B cell (primary cell): Measurements from ENCODE around the gene PTPN4. TPM values are rescaled to one million over a fixed set of nuclear protein-coding genes. Genes with fewer than 3 reads are reported as not detected.

Experiments used
- ATAC-seq: fragments of 200-7000 bp; cut with Tn5 transposase; one replicate; pipeline ENCODE4 v1.10.0; 2021; ENCODE audit warnings: low read depth, mild to moderate bottlenecking, moderate number of reproducible peaks, moderate library complexity
- CTCF ChIA-PET: fragments of 350-600 bp; sonication (Branson Sonifier 250); formaldehyde crosslinking; loops from one replicate; lab custom pipeline; 2021; ENCODE audit warnings: antibody characterized with exemption, inconsistent platforms; lab: Charles Lee
- POLR2A ChIA-PET: fragments of 350-600 bp; sonication (Branson Sonifier 250); formaldehyde crosslinking; loops from one replicate; lab custom pipeline; 2021; ENCODE audit warnings: antibody characterized with exemption; lab: Charles Lee
- DNase-seq: peaks from one replicate; pipeline ENCODE4 v3.0.0; 2013
- H2AFZ ChIP-seq: 2 replicates; pipeline ENCODE4 v1.6.1; 2012; ENCODE audit warnings: mild to moderate bottlenecking, low read depth, low read length; ENCODE audit not compliant: insufficient read depth, poor library complexity, severe bottlenecking
- H3K27ac ChIP-seq, 2 donors: 1 replicate in 1 of 2; 2 replicates in 1 of 2; pipeline ENCODE4 v1.5.1; 2012 to 2013; ENCODE audit warnings: low read length in 2 of 2, mild to moderate bottlenecking in 2 of 2, moderate library complexity in 1 of 2
- H3K27me3 ChIP-seq, 4 experiments: fragments of 200-600 bp in 1 of 4; sonication (generic) in 1 of 4; replicated peaks in 1 of 4; 1 replicate in 2 of 4; 2 replicates in 2 of 4; pipeline versions ENCODE4 v1.6.1 to v1.7.0; 2013 to 2016; ENCODE audit warnings: low read length in 3 of 4, mild to moderate bottlenecking in 2 of 4, mixed read lengths in 1 of 4, moderate library complexity in 1 of 4; ENCODE audit not compliant: insufficient read depth in 4 of 4, control insufficient read depth in 3 of 4; ENCODE audit errors: control extremely low read depth in 1 of 4
- H3K36me3 ChIP-seq, 2 experiments: replicated peaks in 1 of 2; 1 replicate in 1 of 2; 2 replicates in 1 of 2; pipeline versions ENCODE4 v1.6.1 to v1.7.1; 2013; ENCODE audit warnings: low read length in 1 of 2; ENCODE audit not compliant: insufficient read depth in 2 of 2, control insufficient read depth in 1 of 2; ENCODE audit errors: control extremely low read depth in 1 of 2, extremely low read depth in 1 of 2
- H3K4me1 ChIP-seq, 2 donors: fragments of 200-600 bp in 1 of 2; sonication (generic) in 1 of 2; 1 replicate in 1 of 2; 2 replicates in 1 of 2; pipeline versions ENCODE4 v1.5.1 to v1.6.1; 2013 to 2017; ENCODE audit warnings: low read length in 2 of 2; ENCODE audit not compliant: control insufficient read depth in 2 of 2, insufficient read depth in 2 of 2
- H3K4me2 ChIP-seq: replicated peaks from 2 replicates; pipeline ENCODE3; 2012; ENCODE audit warnings: mild to moderate bottlenecking, low read depth, low read length; ENCODE audit not compliant: poor library complexity, severe bottlenecking
- H3K4me3 ChIP-seq, 5 experiments: fragments of 200-600 bp in 1 of 5; sonication (generic) in 1 of 5; 1 replicate in 3 of 5; 2 replicates in 2 of 5; pipeline versions ENCODE4 v1.5.1 to v1.7.0; 2011 to 2016; ENCODE audit warnings: low read length in 4 of 5, mild to moderate bottlenecking in 4 of 5, low read depth in 2 of 5, control low read depth in 1 of 5, moderate library complexity in 1 of 5; ENCODE audit not compliant: insufficient read depth in 1 of 5; ENCODE audit errors: control extremely low read depth in 1 of 5, extremely low read depth in 1 of 5
- H3K79me2 ChIP-seq: fragments of 200-600 bp; sonication (generic); one replicate; pipeline ENCODE4 v1.6.0; 2016; ENCODE audit warnings: low read length; ENCODE audit not compliant: control insufficient read depth, insufficient read depth
- H3K9ac ChIP-seq: fragments of 200-600 bp; sonication (generic); 2 replicates; pipeline ENCODE4 v1.6.1; 2017; ENCODE audit warnings: mild to moderate bottlenecking, low read length, moderate library complexity
- H3K9me3 ChIP-seq, 3 donors: one replicate each; pipeline versions ENCODE4 v1.6.1 to v1.7.1; 2013; ENCODE audit warnings: low read length in 2 of 3; ENCODE audit not compliant: control insufficient read depth in 2 of 3, insufficient read depth in 1 of 3; ENCODE audit errors: control extremely low read depth in 1 of 3
- H4K20me1 ChIP-seq: 2 replicates; pipeline ENCODE4 v1.6.0; 2012; ENCODE audit warnings: mild to moderate bottlenecking, low read length; ENCODE audit not compliant: insufficient read depth, control insufficient read depth, poor library complexity, severe bottlenecking
- H3K27ac Mint-ChIP-seq: one replicate; pipeline ENCODE4 v1.8.0; 2021; ENCODE audit warnings: mixed read lengths
- H3K27me3 Mint-ChIP-seq: one replicate; pipeline ENCODE4 v1.8.0; 2021; ENCODE audit warnings: mixed read lengths
- H3K4me1 Mint-ChIP-seq: one replicate; pipeline ENCODE4 v1.8.0; 2021; ENCODE audit warnings: mixed read lengths
- H3K4me3 Mint-ChIP-seq: one replicate; pipeline ENCODE4 v1.8.0; 2021; ENCODE audit warnings: mixed read lengths
- H3K9me3 Mint-ChIP-seq: one replicate; pipeline ENCODE4 v1.8.0; 2022; ENCODE audit warnings: mixed read lengths; ENCODE audit not compliant: insufficient read depth
- EZH2 ChIP-seq: IDR thresholded peaks from 2 replicates; pipeline ENCODE4 v1.6.1; 2012; ENCODE audit warnings: borderline replicate concordance, low read depth, mild to moderate bottlenecking, moderate library complexity, low read length; ENCODE audit not compliant: insufficient read depth, poor library complexity, severe bottlenecking
- WGBS: methylation state at CpG from one replicate; pipeline ENCODE4 v1.1.5; 2013; ENCODE audit warnings: missing lambda C conversion rate; ENCODE audit not compliant: insufficient coverage; 5-methylcytosine and 5-hydroxymethylcytosine counted together
- intact Hi-C: fragments of 100-400 bp; cut with micrococcal nuclease; formaldehyde crosslinking; loops from one replicate; pipeline ENCODE4 v1.10.0; 2022
- polyA plus RNA-seq: library from polyadenylated mRNA; depleted of rRNA; stranded (reverse); fragments of >200 nt; gene quantifications from 2 replicates; pipeline ENCODE4 v1.2.3, GENCODE V29; 2012
- total RNA-seq, 2 donors: library from RNA; stranded (reverse); fragments of 120-200 nt in 1 of 2; gene quantifications; 1 replicate in 1 of 2; 2 replicates in 1 of 2; pipeline versions ENCODE4 v1.2.3 to v1.2.4, GENCODE V29; 2013 to 2022
- TF ChIP-seq, protein P1 (sequence below): fragments of 200-600 bp; IDR thresholded peaks from one replicate; pipeline ENCODE4 v1.8.0; 2022; ENCODE audit warnings: antibody characterized with exemption, mild to moderate bottlenecking

The PTPN4 gene
- total and polyA plus RNA-seq, 2 donors (not counting 1 experiment from before 2014, with no cell fraction given), result 12.6 to 54.8 TPM

- CTCF ChIA-PET, result interaction anchor here (0.7 to 1.2 kb wide), 2 partner anchors 227 to 295 kb away, joined by 3 read pairs; no protein-coding TSS in a partner anchor
- Mint-ChIP-seq H3K27ac (no peak overlapping the region), H3K4me1 (no peaks in the 10 kb centered on the region), H3K4me3 (no peak overlapping the region), H3K9me3 (no peaks in the 10 kb centered on the region), H3K27me3 (no peaks in the 10 kb centered on the region)
- Histone ChIP-seq H4K20me1 (no peaks in the 10 kb centered on the region), H3K4me2 (no peak overlapping the region), H3K4me3 (no peak overlapping the region), H2AFZ (no peak overlapping the region), H3K79me2 (no peaks in the 10 kb centered on the region), H3K27ac (no peak overlapping the region), H3K9ac (no peak overlapping the region), H3K36me3 (peaks cover 0 to 5% of the 10 kb centered on the region in 2 experiments), H3K9me3 (peaks cover 0 to 4% (median 0%) of the 10 kb centered on the region in 3 donors), H3K4me1 (no peaks in the 10 kb centered on the region), H3K27me3 (no peaks in the 10 kb centered on the region)
- TF ChIP-seq, protein P1, sequence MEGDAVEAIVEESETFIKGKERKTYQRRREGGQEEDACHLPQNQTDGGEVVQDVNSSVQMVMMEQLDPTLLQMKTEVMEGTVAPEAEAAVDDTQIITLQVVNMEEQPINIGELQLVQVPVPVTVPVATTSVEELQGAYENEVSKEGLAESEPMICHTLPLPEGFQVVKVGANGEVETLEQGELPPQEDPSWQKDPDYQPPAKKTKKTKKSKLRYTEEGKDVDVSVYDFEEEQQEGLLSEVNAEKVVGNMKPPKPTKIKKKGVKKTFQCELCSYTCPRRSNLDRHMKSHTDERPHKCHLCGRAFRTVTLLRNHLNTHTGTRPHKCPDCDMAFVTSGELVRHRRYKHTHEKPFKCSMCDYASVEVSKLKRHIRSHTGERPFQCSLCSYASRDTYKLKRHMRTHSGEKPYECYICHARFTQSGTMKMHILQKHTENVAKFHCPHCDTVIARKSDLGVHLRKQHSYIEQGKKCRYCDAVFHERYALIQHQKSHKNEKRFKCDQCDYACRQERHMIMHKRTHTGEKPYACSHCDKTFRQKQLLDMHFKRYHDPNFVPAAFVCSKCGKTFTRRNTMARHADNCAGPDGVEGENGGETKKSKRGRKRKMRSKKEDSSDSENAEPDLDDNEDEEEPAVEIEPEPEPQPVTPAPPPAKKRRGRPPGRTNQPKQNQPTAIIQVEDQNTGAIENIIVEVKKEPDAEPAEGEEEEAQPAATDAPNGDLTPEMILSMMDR, result no peak
- no peak for TF ChIP-seq EZH2
- no peak for DNase-seq
- no peak for ATAC-seq
- POLR2A ChIA-PET, result no interaction called here
- intact Hi-C loops, result no loop called here
Observed at GRCh38 chr2:119879502-119879901, 119.8 kb downstream of the PTPN4 start.

GRCh38 chr2:119888680-119889079 is 129.0 kb downstream of the PTPN4 start:
- no peak overlapping the region for H3K4me3 Mint-ChIP-seq
- no peak overlapping the region for H3K27ac Mint-ChIP-seq
- no peak overlapping the region for H2AFZ ChIP-seq
- no peak for ATAC-seq
- H3K27me3 ChIP-seq, result no peaks in the 10 kb centered on the region
- no peak overlapping the region for H3K4me2 ChIP-seq
- DNase-seq, result no peak
- peaks cover 9% of the 10 kb centered on the region for H3K9me3 Mint-ChIP-seq
- no peaks in the 10 kb centered on the region for H3K27me3 Mint-ChIP-seq
- ChIA-PET CTCF (no interaction called here), POLR2A (no interaction called here)
- no CpG with 5 or more reads among the region's 2 CpGs for WGBS
- H3K4me1 ChIP-seq, result no peaks in the 10 kb centered on the region
- no peaks in the 10 kb centered on the region for H4K20me1 ChIP-seq
- no peak overlapping the region for H3K9ac ChIP-seq
- intact Hi-C loops, result no loop called here
- no peaks in the 10 kb centered on the region for H3K4me1 Mint-ChIP-seq
- H3K4me3 ChIP-seq, result no peak overlapping the region
- H3K9me3 ChIP-seq, result peaks cover 0 to 5% (median 3%) of the 10 kb centered on the region in 3 donors
- H3K27ac ChIP-seq, result no peak overlapping the region
- no peaks in the 10 kb centered on the region for H3K79me2 ChIP-seq
- peaks cover 4 to 8% of the 10 kb centered on the region in 2 experiments for H3K36me3 ChIP-seq
- TF ChIP-seq, protein P1, result no peak
- no peak for TF ChIP-seq EZH2
